Head of caudate nucleus (tissue), 42 donors: Measurements from ENCODE around the gene ZNF74.
"Not testable (repeated sequence)": the region's sequence is repeated elsewhere in the genome, so short reads cannot be mapped to it uniquely, and the experiment has no call there.

Experiments used
- DNase-seq, 42 donors: peaks; one replicate each; pipeline versions ENCODE4 v3.0.0 to v3.0.0-alpha.2; 2020 to 2021; ENCODE audit warnings: mixed read lengths in 7 of 42
- intact Hi-C: fragments of 100-400 bp; cut with DNase I; formaldehyde crosslinking; loops from one replicate; pipeline ENCODE4 v1.15.0; 2022

The ZNF74 gene

GRCh38 chr22:20412474-20413216 is 18.7 kb downstream of the ZNF74 start:
- peak in 2 of 42 donors; percentile 3 to 6 for DNase-seq

GRCh38 chr22:20413217-20414058 is 19.5 kb downstream of the ZNF74 start:
- intact Hi-C loops, result no loop called here
- DNase-seq, result peak in 1 of 42 donors; percentile 8

More at GRCh38 chr22:20412474-20413216, 18.7 kb downstream of the ZNF74 start:
- intact Hi-C loops, result no loop called here

GRCh38 chr22:20414059-20414440 is 20.1 kb downstream of the ZNF74 start:
- no peak for DNase-seq
- intact Hi-C loops, result no loop called here

- DNase-seq, result peak in 1 of 42 donors; percentile 0
- intact Hi-C loops, result no loop called here
Measured at GRCh38 chr22:20414450-20414849, 20.5 kb downstream of the ZNF74 start.

GRCh38 chr22:20415241-20415640 is 21.3 kb downstream of the ZNF74 start:
- intact Hi-C loops, DNase-seq: not testable (repeated sequence)

- DNase-seq, intact Hi-C loops: not testable (repeated sequence)
Measured at GRCh38 chr22:20415699-20416098, 21.7 kb downstream of the ZNF74 start.

- intact Hi-C loops, result loop anchor here (2.0 kb wide), 2 partner anchors 39 to 79 kb away; no protein-coding TSS in a partner anchor
- DNase-seq, result peak; percentile 38 to 92 (median 82)
Measured at GRCh38 chr22:20418211-20418788, 24.3 kb downstream of the ZNF74 start.

GRCh38 chr22:20419664-20419951 is 25.7 kb downstream of the ZNF74 start:
- DNase-seq, result no peak
- intact Hi-C loops, result loop anchor here (2.0 kb wide), 2 partner anchors 37 to 77 kb away; no protein-coding TSS in a partner anchor

- peak in 1 of 42 donors; percentile 25 for DNase-seq
- intact Hi-C loops, result no loop called here
Measured at GRCh38 chr22:20420157-20420842, 26.3 kb downstream of the ZNF74 start.

- intact Hi-C loops, result no loop called here
- no peak for DNase-seq
Measured at GRCh38 chr22:20421507-20421874, 27.5 kb downstream of the ZNF74 start.

- DNase-seq, result peak in 1 of 42 donors; percentile 3
- intact Hi-C loops, result no loop called here
Measured at GRCh38 chr22:20422271-20423007, 28.5 kb downstream of the ZNF74 start.

- peak; percentile 78 to 98 (median 92) for DNase-seq
- intact Hi-C loops, result no loop called here
Measured at GRCh38 chr22:20423008-20423905, 29.3 kb downstream of the ZNF74 start.

GRCh38 chr22:20423906-20424551 is 30.1 kb downstream of the ZNF74 start:
- DNase-seq, result peak in 37 of 42 donors; percentile 18 to 82 (median 55)
- intact Hi-C loops, result no loop called here

GRCh38 chr22:20424568-20424931 is 30.6 kb downstream of the ZNF74 start:
- DNase-seq, result no peak
- intact Hi-C loops, result no loop called here

GRCh38 chr22:20424932-20425565 is 31.1 kb downstream of the ZNF74 start:
- peak in 17 of 42 donors; percentile 16 to 65 (median 40) for DNase-seq
- intact Hi-C loops, result no loop called here

- intact Hi-C loops, result no loop called here
- DNase-seq, result no peak
Measured at GRCh38 chr22:20425566-20426258, 31.8 kb downstream of the ZNF74 start.
